Islet precursor cell (in vitro differentiated cells): Measurements from ENCODE around the gene C1orf232.

Source experiments
- DNase-seq: peaks from one replicate; pipeline ENCODE4 v3.0.0-alpha.2; 2018

The C1orf232 gene

DNA sequence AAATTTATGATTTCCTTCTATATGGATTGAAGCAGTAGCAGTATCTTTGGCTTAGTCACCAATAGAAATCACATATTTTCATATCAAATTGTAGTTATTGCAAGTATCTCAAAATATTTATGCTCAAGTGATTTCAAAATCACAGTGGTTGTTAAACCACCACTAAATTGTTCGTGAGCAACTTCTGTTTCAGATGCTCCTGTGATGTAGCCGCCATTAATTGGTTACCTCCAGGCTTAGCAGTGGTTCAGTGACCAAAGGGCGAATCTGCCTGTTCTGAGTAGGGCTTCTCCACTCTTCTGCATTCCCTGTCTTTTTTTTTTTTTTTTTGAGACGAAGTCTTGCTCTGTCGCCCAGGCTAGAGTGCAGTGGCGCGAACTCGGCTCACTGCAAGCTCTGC is 6.6 kb upstream of the C1orf232 start:
- no peak for DNase-seq

GRCh38 chr1:26171084-26172072 is 2.6 kb upstream of the C1orf232 start, which contains the start of gene ZNF593OS:
Gene ZNF593OS, minus strand, starts transcription at chr1:26171832. Its CDS starts 171 bp downstream, at chr1:26171661.
- no peak for DNase-seq

DNA sequence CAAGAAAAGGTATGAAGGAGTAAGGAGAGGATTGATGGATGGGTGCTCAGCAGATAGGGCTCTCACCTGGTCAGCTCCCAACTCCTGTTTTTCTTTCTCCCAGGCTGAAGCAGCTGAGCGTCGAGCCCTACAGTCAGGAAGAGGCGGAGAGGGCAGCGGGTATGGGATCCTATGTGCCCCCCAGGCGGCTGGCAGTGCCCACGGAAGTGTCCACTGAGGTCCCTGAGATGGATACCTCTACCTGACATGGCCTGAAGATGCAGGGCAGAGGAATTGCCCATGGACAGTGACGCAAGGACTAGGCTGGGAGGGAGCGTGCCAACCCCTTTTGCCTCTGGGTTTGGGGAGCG is 1.7 kb upstream of the C1orf232 start:
- DNase-seq, result no peak

GRCh38 chr1:26169669-26170471 is 1.1 kb upstream of the C1orf232 start, which contains the start of gene ZNF593:
Gene ZNF593, plus strand, starts transcription at chr1:26169908. Its CDS starts 76 bp downstream, at chr1:26169984.
- peak; percentile 96 for DNase-seq

DNA sequence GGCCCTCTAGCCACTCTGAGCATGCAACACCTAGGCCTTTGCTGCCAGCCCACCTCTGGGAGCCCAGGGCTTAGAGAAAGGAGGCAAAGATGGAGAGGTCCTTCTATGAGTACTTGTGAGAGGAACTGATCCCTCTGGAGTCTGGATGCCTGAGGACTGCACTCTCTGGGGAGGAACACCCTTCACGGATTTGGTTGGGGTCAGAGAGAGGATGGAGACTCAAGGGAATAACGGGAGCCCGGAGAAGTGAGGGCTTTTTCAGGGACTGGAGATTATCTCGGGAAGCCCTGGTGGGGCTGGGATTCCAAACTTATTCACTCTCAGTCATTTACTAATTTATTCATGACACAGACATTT is 413 bp upstream of the C1orf232 start:
- no peak for DNase-seq

GRCh38 chr1:26166719-26167281 is 2.0 kb downstream of the C1orf232 start:
- no peak for DNase-seq

GRCh38 chr1:26164861-26165842 is 3.6 kb downstream of the C1orf232 start:
- DNase-seq, result no peak

DNA sequence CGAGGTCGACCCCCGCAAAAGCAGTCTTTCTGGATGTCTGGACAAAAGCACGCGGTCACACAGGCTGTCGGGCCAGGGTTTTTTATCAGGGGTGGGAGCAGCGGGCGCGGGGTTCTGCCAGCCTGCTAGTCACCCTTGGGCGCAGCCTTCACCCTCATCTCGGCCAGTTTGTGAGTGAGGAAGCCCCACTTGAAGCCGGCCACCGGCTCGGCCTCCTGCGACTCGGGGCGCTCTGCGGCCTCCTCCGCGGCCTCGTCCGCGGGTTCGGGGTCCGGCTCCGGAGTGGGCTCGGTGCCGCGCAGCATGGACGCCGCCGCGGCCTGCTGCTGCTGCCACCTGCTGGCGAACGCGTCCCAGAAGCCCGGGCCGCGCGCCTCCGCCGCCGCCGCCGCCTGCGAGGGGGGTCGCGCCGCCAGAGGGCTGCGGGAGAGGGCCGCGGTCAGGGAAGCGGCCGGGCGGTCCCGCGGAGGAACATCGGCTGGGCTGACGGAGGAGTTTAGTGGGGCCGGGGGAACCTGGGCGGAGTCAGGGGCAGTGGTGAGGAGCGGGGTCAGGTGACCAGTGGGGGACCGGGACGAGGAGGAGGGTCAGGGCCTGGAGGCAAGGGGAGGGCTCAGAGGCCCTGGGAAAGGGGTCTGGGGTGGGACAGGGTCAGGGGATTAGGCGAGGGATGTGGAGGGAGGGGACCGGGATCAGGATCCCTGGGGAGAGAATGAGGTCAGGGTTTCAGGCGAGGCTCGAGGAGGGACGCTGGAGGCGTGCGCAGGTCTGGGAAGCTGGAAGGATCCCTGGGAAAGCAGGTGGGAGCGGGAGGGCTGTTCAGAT is 4.5 kb downstream of the C1orf232 start:
- DNase-seq, result peak; percentile 82

DNA sequence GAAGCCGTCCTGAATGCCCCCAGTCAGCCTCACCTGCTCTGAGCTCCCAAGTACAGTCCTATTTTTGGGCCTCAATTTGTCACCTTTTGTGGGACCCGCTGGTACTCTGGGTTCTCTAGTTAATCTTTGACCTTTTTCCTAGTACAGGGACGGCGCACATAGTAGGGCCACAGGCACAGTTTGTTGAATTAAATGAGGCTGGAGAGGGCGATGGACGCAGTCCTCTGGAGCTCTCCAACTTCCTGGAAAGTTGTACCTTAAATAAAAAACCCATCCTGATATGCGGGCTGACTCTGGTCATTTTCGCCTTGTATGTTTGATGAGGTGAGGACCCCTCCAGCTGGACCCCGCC is 5.1 kb downstream of the C1orf232 start:
- DNase-seq, result no peak

DNA sequence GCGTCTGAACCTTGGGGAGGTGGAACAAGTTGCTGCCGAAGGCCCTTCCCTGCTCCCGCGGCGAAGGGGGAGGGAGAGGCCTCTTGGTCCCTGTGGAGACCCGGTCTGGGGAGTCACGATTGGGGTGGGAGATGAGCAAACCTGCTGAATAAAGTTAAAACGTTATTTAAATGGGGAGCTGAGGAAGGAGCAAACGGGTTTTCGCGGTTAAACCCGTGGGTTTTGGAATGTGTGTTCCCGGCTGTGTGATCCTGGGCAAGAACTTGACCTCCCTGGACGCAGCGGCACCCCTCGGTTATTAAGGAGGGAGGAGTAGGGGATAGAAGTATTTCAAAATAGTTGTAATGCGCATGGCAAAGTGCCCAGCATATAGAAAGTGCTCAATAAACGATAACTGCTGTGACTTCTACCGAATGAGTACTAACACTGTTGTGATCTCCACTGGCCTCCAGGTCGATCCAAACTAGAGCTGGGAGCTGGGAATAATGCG is 6.5 kb downstream of the C1orf232 start:
- DNase-seq, result no peak

DNA sequence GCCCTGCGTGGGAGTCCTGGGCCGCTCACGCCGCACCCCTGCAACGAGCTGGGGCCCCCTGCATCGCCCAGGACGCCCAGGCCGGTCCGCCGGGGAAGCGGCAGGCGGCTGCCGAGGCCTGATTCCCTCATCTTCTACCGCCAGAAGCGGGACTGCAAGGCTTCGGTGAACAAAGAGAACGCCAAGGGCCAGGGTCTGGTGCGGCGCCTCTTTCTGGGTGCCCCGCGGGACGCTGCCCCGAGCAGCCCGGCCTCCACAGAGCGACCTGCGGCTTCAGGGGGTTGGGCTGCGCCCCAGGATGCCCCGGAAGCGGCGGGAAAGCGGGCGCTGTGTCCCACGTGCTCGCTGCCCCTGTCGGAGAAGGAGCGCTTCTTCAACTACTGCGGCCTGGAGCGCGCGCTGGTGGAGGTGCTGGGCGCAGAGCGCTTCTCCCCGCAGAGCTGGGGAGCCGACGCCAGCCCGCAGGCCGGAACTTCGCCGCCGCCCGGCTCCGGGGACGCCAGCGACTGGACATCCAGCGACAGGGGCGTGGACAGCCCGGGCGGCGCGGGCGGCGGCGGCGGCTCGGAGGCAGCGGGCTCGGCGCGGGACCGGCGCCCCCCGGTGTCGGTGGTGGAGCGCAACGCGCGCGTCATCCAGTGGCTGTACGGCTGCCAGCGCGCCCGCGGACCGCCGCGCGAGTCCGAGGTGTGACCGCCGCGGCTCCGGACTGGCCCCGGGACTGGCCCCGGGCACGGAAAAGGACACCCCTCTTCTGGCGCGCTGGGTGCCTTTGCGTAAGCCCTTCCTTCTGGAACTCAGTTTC is 7.1 kb downstream of the C1orf232 start:
- peak; percentile 83 for DNase-seq

DNA sequence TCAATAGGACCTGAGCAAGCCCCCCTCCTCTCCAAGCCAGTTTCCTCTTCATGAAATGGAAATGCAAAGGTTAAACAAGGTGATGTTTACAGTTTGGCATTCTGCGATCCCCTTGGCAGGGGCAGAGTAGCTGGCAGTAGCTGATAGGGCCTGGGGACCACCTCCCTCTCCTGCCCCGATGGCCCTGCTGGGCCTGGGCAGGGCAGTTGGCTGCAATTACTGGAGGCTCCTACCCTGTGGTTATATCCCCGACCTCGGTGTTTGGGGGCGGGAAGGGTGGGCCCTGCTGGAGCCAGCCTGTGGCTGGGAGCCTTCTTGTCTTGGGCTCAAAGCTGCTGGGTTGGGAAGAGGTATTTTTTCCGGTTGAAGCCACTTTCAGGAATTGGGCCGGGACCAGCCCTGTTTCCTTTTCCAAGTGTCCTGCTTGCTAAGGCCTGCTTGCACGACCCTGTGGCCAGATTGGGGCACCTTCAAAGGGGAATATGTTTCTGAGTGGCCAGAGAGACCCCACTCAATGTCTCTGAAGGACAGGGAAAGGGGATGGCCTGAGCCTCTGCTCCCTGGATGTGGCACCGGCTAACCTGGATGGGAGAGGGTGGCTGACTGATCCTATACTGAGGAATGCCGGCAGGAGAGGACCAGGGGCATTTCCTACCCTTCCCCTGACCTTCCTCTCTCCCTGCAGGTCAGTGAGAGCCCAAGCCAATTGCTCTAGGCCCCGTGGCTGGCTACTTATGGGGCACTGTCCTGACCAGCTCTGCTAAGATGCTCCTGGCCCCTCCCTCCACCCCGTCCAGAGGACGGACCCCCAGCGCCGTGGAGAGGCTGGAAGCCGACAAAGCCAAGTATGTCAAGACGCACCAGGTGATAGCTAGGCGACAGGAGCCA is 8.0 kb downstream of the C1orf232 start:
- DNase-seq, result no peak

- no peak for DNase-seq
Observed at GRCh38 chr1:26159743-26160039, 9.1 kb downstream of the C1orf232 start.

GRCh38 chr1:26158908-26159742 is 9.6 kb downstream of the C1orf232 start, which contains the start of gene FAM110D:
Gene FAM110D, plus strand, starts transcription at chr1:26159079. Its CDS starts 2,213 bp downstream, at chr1:26161292.
- DNase-seq, result no peak

DNA sequence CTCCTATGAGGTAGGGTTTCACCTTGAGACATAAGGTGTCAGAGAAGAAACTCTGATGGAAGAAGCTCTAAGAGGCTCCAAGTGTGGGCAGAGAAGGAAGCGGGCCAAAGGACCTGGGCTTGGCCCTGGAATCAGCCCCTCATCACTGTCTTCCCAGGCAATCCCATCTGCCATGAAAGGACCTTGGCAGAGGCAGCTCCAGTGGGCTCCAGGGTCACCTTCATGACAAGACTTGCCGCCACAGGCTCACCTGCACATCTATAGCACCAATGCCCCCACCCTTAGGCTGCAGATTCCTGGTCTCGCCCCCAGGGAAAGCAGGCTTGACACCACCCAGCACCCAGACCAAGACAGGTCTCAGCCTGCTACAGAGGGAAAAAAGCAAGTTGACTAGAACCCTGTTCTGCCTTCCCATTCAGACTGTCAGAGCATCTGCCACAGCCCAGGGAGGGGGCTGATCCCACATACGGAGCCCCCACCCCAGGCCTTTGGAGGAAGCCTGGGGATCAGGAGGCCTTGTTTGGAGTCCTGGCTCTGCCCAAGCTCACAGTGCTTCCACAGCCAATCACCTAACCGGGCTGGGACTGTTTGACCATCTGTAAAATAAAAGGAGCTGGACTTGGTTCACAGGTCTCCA is 10.4 kb downstream of the C1orf232 start:
- no peak for DNase-seq

DNA sequence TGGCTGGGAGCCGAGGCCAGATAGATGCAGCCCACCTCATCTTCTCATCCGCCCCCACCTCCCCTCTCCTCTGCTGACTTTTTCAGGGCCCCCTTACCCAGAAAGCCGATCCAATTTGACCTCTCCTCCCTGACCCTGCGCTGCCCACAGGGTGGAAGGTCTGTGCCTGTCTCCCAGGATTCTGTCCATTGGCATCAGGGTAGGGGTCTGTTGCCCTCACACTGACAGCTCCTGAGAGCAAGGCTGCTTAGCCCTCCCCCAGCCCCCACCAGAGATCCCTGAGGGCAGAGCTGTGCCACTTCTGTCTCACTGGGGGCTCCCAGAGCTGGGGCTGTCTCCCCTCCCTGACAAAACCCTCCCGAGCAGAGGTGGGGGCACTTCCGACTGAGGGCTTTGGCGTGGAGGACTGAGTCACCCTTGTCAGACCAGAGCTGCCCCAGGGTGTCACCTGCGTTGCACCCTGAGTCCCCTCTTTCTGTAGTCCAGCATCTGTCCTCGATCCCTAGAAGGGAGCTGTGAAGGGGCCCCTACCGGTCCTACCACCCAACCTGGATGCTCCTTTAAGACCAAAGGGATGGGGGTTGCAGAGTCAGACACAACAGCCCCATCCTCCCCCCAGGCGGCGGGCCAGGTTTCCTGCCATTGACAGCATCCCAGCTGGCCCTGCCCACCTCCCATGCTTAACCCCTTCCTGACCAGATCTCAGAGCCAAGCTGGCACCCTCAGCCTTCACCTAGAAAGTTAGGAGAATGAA is 12.3 kb downstream of the C1orf232 start:
- peak; percentile 83 for DNase-seq
